Measurements from ENCODE around the gene TM6SF1. TPM values are rescaled to one million over a fixed set of nuclear protein-coding genes. Genes with fewer than 3 reads are reported as not detected.

The TM6SF1 gene
- total and polyA plus RNA-seq, 9 of the 15 experiments (the other 6 are each of a cell fraction or from before 2014, with no cell fraction given): 1.0 to 5.6 (median 3.5) TPM

- Histone ChIP-seq H2AFZ (ENCODE audit: low read depth, low read length) (no peak overlapping the region), H3K4me3 (no peak overlapping the region), H3K36me3 (ENCODE audit: control insufficient read depth, insufficient read depth, low read length) (no peaks in the 10 kb centered on the region), H4K20me1 (replicated peaks; ENCODE audit: control insufficient read depth, insufficient read depth, low read length) (no peaks in the 10 kb centered on the region), H3K4me1 (replicated peaks in 1 of 2; ENCODE audit: control insufficient read depth in 2 of 2, insufficient read depth in 2 of 2, low read length in 2 of 2) (no peaks in the 10 kb centered on the region; a peak in 1 of 5 replicates), H3K27ac (ENCODE audit: extremely low read depth, low read depth, low read length) (no peak overlapping the region), H3K27me3 (ENCODE audit: control insufficient read depth in 2 of 2, insufficient read depth in 2 of 2, low read length in 2 of 2) (no peaks in the 10 kb centered on the region; a peak in 1 of 5 replicates), H3K4me2 (ENCODE audit: insufficient read depth, low read length) (no peak overlapping the region), H3K9me1 (ENCODE audit: control insufficient read depth, insufficient read depth, low read length) (no peaks in the 10 kb centered on the region), H3K79me2 (ENCODE audit: control insufficient read depth, insufficient read depth, low read length) (no peaks in the 10 kb centered on the region), H3K9ac (ENCODE audit: insufficient read depth in 1 of 2, low read depth in 2 of 2, low read length in 2 of 2) (no peak overlapping the region), H3K9me3 (replicated peaks; ENCODE audit: control insufficient read depth, insufficient read depth, low read depth, low read length) (no peaks in the 10 kb centered on the region)
- no peak for TF ChIP-seq CSDE1 (IDR thresholded peaks at IDR 0.05)
- TF ChIP-seq BHLHE40 (IDR thresholded peaks at IDR 0.05; ENCODE audit: low read length): no peak
- TF ChIP-seq CREB3L1 (IDR thresholded peaks at IDR 0.05; ENCODE audit: borderline replicate concordance, low read depth): no peak
- TF ChIP-seq ZNF75A (CRISPR knock-in tag; IDR thresholded peaks at IDR 0.05): no peak
- no peak for TF ChIP-seq ETV1 (tag; conservative IDR thresholded peaks at IDR 0.05; ENCODE audit: low read depth)
- TF ChIP-seq NCOA1 (IDR thresholded peaks at IDR 0.05; ENCODE audit: low read depth): no peak
- TF ChIP-seq ZNF586 (CRISPR knock-in tag; conservative IDR thresholded peaks at IDR 0.05): no peak
- TF ChIP-seq SAFB2 (IDR thresholded peaks at IDR 0.05; ENCODE audit: borderline replicate concordance, low read depth, low read length, severe bottlenecking): no peak
- no peak for TF ChIP-seq E2F3 (CRISPR knock-in tag; IDR thresholded peaks at IDR 0.05)
- no peak for TF ChIP-seq KDM5B (IDR thresholded peaks at IDR 0.05; ENCODE audit: insufficient replicate concordance, low read depth, low read length)
- 61% methylated on average over 11 of the region's 11 CpGs for WGBS (ENCODE audit: insufficient coverage, low coverage, missing lambda C conversion rate)
- no TSS peak for BruUV-seq (replicated peaks)
- DNase-seq (ENCODE audit: extremely low read depth in 1 of 4, low spot score in 3 of 4) (no peak), ATAC-seq (no peak), FAIRE-seq (no peak)
- ChIA-PET POLR2A (interaction anchor here (1.4 to 1.5 kb wide), 2 partner anchors 9 to 13 kb away, joined by 4 read pairs; no protein-coding TSS in a partner anchor), CTCF (ENCODE audit: low intra/inter-chr PET ratio) (no interaction called here)
- intact Hi-C loops (cut with micrococcal nuclease): no loop called here
- in situ Hi-C loops (cut with MboI): no loop called here
Measured at GRCh38 chr15:83115831-83116565, 8.6 kb downstream of the TM6SF1 start.

All from K562 (cell line).